ENCODE data around the gene RBBP8NL.

- TF ChIP-seq CTCF (IDR thresholded peaks at IDR 0.05) (no peak), POLR2A (IDR thresholded peaks at IDR 0.05) (no peak)
Observed at GRCh38 chr20:62448788-62449187, 21.4 kb upstream of the RBBP8NL start.

All from adrenal gland (tissue), 5 donors.